H1 (cell line): ENCODE results near the gene TRAP1. TPM values are rescaled to one million over a fixed set of nuclear protein-coding genes. Genes with fewer than 3 reads are reported as not detected.

Experiments
- EGR1 ChIP-seq: IDR thresholded peaks from 2 replicates; pipeline ENCODE4 v1.6.1; 2011; ENCODE audit warnings: low read depth, low read length, borderline replicate concordance
- SP4 ChIP-seq: IDR thresholded peaks from 2 replicates; pipeline ENCODE4 v1.6.1; 2012; ENCODE audit warnings: low read length, inconsistent platforms
- ZNF274 ChIP-seq: IDR thresholded peaks from 2 replicates; pipeline ENCODE4 v1.7.0; 2012; ENCODE audit warnings: low read length, borderline replicate concordance; ENCODE audit errors: extremely low read depth
- polyA plus RNA-seq, 7 experiments: library from polyadenylated mRNA; depleted of rRNA in 3 of 7; stranded (reverse) in 5 of 7; unstranded in 2 of 7; fragments of >200 nt in 5 of 7; fragments of 200-250 nt in 2 of 7; gene quantifications; 1 replicate in 5 of 7; 2 replicates in 1 of 7; 4 replicates in 1 of 7; pipeline versions ENCODE4 v1.2.1 to v1.2.3, GENCODE V29; 2011 to 2013; ENCODE audit warnings: missing spikeins in 2 of 7, mixed read lengths in 2 of 7
- total RNA-seq: library from RNA; stranded (reverse); fragmentation: NEBNext Ultra II Directional; extraction: Animal tissue kit (Norgen Biotek cat#: 25700); gene quantifications from 2 replicates; pipeline ENCODE4 v1.2.1, GENCODE V29; 2021

TRAP1 gene
- total and polyA plus RNA-seq, 2 of the 8 experiments (the other 6 are each of a cell fraction or from before 2014, with no cell fraction given), result 215 to 283 TPM

DNA sequence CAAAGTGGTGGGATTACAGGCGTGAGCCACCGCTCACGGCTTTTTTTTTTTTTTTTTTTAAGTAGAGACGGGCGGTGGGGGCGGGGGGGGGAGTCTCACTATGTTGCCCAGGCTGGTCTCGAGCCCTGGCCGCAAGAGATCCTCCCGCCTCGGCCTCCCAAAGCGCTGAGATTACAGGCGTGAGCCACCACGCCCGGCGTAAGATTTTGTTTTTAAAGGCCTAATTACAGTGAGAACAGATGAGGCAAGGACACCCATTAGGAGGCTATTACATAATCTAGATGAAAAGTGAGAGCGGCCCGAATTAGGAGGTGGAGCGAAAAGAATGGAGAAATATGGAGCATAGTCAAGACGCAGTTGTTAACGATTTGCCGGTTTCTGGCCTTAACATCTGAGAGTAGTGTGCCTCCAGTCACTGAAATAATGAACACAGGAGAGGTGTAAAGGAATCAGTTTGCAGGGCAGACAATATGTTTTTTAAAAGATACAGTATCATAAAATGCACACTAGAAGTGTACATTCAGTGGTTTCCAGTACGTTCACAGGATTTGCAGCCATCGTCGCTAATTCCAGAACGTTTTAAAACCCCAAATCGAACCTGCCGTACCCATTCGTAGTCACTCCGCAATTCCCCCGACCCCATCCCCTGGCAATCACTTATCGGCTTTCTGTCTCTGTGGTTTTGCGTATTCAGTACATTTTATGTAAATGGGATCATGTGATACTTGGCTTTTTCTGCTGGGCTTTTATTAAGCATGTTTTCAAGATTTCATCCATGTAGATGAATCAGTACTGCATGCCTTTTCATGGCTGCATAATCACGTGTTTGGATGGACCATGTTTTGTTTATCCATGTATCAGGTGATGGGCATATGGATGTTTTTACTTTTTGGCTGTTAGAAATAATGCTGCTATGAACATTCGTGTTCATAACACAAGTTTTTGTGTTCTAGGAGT, 104.5 kb downstream of the TRAP1 start (continued):
- TF ChIP-seq SP4 (no peak), ZNF274 (no peak), EGR1 (no peak)
